ENCODE data around the gene CDH11.

- TF ChIP-seq, protein P1, sequence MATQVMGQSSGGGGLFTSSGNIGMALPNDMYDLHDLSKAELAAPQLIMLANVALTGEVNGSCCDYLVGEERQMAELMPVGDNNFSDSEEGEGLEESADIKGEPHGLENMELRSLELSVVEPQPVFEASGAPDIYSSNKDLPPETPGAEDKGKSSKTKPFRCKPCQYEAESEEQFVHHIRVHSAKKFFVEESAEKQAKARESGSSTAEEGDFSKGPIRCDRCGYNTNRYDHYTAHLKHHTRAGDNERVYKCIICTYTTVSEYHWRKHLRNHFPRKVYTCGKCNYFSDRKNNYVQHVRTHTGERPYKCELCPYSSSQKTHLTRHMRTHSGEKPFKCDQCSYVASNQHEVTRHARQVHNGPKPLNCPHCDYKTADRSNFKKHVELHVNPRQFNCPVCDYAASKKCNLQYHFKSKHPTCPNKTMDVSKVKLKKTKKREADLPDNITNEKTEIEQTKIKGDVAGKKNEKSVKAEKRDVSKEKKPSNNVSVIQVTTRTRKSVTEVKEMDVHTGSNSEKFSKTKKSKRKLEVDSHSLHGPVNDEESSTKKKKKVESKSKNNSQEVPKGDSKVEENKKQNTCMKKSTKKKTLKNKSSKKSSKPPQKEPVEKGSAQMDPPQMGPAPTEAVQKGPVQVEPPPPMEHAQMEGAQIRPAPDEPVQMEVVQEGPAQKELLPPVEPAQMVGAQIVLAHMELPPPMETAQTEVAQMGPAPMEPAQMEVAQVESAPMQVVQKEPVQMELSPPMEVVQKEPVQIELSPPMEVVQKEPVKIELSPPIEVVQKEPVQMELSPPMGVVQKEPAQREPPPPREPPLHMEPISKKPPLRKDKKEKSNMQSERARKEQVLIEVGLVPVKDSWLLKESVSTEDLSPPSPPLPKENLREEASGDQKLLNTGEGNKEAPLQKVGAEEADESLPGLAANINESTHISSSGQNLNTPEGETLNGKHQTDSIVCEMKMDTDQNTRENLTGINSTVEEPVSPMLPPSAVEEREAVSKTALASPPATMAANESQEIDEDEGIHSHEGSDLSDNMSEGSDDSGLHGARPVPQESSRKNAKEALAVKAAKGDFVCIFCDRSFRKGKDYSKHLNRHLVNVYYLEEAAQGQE (IDR thresholded peaks at IDR 0.05; ENCODE audit: unreplicated experiment): no peak
- TF ChIP-seq CTCF (conservative IDR thresholded peaks at IDR 0.05; ENCODE audit: low read depth in 2 of 2) (no peak), POLR2AphosphoS5 (IDR thresholded peaks at IDR 0.05; ENCODE audit: low read depth) (no peak), EZH2 (IDR thresholded peaks at IDR 0.05; ENCODE audit: low read depth, unreplicated experiment) (no peak)
These were observed 80.2 kb downstream of the CDH11 start for GRCh38 chr16:65041667-65042066.
